ENCODE results near the gene HIKESHI. TPM values are rescaled to one million over a fixed set of nuclear protein-coding genes. Genes with fewer than 3 reads are reported as not detected.

Gene HIKESHI
- total and polyA plus RNA-seq, 2 of the 8 experiments (the other 6 are each of a cell fraction or from before 2014, with no cell fraction given) = 65.4 to 90.2 TPM

DNA sequence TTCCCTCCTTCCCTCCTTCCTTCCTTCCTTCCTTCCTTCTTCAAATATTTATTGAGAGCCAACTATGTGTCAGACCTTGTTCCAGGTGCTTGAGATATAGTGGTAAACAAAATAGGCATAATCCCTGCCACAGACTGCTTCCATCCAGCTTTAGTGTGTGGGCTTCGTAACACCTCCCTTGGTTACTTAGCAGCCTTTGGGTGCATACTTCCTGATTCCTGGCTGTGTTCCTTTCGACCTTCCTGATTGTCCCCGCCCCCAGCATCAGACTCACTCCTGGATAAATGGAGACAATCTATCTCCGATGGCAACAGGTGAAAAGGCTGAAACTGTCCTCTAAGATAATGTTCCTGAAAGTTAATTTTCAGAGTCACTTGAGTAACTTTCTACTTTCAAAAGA is 86.2 kb downstream of the HIKESHI start:
- Histone ChIP-seq H3K79me2 (ENCODE audit: control insufficient read depth in 1 of 2, insufficient read depth in 2 of 2, low read length in 2 of 2) (no peaks in the 10 kb centered on the region), H3K27me3 (replicated peaks in 1 of 4; ENCODE audit: control insufficient read depth in 3 of 4, extremely low read depth in 1 of 4, insufficient read depth in 3 of 4, low read length in 3 of 4) (no peaks in the 10 kb centered on the region), H3K4ac (replicated peaks; ENCODE audit: insufficient read length, low read depth, low read length) (no peak overlapping the region), H3K9me3 (ENCODE audit: insufficient read depth in 2 of 2, low read depth in 1 of 2, low read length in 1 of 2) (no peaks in the 10 kb centered on the region), H2BK20ac (ENCODE audit: low read length) (no peak overlapping the region), H3K18ac (ENCODE audit: extremely low read depth, low read length) (no peak overlapping the region), H3K4me2 (ENCODE audit: insufficient read depth in 1 of 2, low read depth in 2 of 2, low read length in 2 of 2) (no peak overlapping the region), H4K8ac (ENCODE audit: extremely low read depth, insufficient read depth, low read length) (no peak overlapping the region), H2BK15ac (ENCODE audit: low read length) (no peak overlapping the region), H4K5ac (ENCODE audit: insufficient read length, low read depth, low read length) (no peak overlapping the region), H2BK5ac (ENCODE audit: low read depth, low read length) (no peak overlapping the region), H3K9ac (replicated peaks in 1 of 4; ENCODE audit: extremely low read depth in 1 of 4, low read depth in 3 of 4, low read length in 3 of 4) (no peak overlapping the region), H3K4me3 (ENCODE audit: extremely low read depth in 1 of 4, insufficient read depth in 2 of 4, low read depth in 3 of 4, low read length in 4 of 4) (no peak overlapping the region), H3K4me1 (replicated peaks in 1 of 4; ENCODE audit: control insufficient read depth in 3 of 4, insufficient read depth in 4 of 4, low read length in 3 of 4) (peaks cover 0 to 2% (median 0%) of the 10 kb centered on the region in 4 experiments; a peak in 2 of 7 replicates), H2AK5ac (ENCODE audit: low read depth, low read length) (no peak overlapping the region), H2AFZ (ENCODE audit: low read length) (no peak overlapping the region), H3K23me2 (ENCODE audit: low read depth, low read length) (no peaks in the 10 kb centered on the region), H3K27ac (ENCODE audit: low read depth, low read length) (no peak overlapping the region), H2BK12ac (ENCODE audit: low read depth, low read length) (no peak overlapping the region), H3K56ac (replicated peaks; ENCODE audit: insufficient read length, low read depth, low read length) (no peak overlapping the region), H4K91ac (replicated peaks; ENCODE audit: insufficient read length, low read length) (no peak overlapping the region), H3K23ac (ENCODE audit: insufficient read length) (no peak overlapping the region), H4K20me1 (replicated peaks in 1 of 2; ENCODE audit: control insufficient read depth in 1 of 2, insufficient read depth in 2 of 2, low read length in 2 of 2) (no peaks in the 10 kb centered on the region), H3K79me1 (ENCODE audit: low read depth, low read length) (no peaks in the 10 kb centered on the region), H3K36me3 (ENCODE audit: control insufficient read depth in 2 of 4, insufficient read depth in 4 of 4, low read length in 3 of 4) (no peaks in the 10 kb centered on the region), H2BK120ac (replicated peaks; ENCODE audit: low read depth, low read length) (no peak overlapping the region), H3K14ac (ENCODE audit: insufficient read length) (no peak overlapping the region)
- WGBS, 2 experiments (ENCODE audit: extremely low coverage in 1 of 2, insufficient coverage in 1 of 2, insufficient read length in 1 of 2, insufficient replicate concordance in 2 of 2, low coverage in 1 of 2, low lambda C conversion rate in 2 of 2, missing lambda C conversion rate in 1 of 2) = 90% methylated on average over 4 of the region's 4 CpGs; no CpG with 5 or more reads in 1 of the 2 experiments
- ChIA-PET CTCF (ENCODE audit: partially characterized antibody) (interaction anchor here (1.4 to 1.9 kb wide), 2 partner anchors 15 to 28 kb away, joined by 4 to 8 read pairs; no protein-coding TSS in a partner anchor), POLR2A (ENCODE audit: partially characterized antibody) (no interaction called here)
- DNase-seq (ENCODE audit: low read depth in 1 of 2, low spot score in 2 of 2) (no peak), FAIRE-seq (no peak)
- no peak for TF ChIP-seq ASH2L (IDR thresholded peaks at IDR 0.05; ENCODE audit: low read length)
